ENCODE results near the gene KCNV2.

Gene KCNV2

DNA sequence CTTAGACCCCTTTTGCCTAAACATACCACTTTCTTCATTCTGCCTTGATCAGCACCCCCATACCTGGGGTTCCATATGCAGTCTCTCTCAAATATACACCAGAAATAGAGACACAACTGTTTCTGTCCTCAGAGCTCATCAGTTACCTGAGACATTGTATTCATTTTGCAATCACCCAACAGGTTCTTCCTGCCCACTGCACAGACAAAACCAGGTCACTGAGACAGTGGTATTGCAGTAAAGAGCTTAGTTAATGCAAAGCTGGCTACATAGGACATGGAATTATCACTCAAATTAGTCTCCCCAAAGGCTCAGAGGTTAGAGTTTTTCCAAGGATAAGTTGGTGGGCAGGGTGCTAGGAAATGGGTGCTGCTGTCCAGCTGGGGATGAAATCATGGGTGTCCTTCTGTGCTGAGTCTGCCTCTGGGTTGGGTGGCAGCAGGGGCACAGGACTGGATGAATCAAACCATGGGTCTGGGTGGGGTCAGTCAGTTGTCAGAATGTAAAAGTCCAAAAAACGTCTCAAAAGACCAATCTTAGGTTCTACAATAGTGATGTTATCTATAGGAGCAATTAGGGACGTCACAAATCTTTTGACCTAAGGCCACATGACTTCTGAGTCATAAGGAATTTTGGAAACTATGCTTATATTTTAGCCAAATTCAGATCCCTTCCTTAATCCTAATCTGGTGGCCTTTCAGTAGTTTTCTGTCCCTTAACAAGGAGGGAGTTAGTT is 41.0 kb downstream of the KCNV2 start:
- TF ChIP-seq, protein P1, sequence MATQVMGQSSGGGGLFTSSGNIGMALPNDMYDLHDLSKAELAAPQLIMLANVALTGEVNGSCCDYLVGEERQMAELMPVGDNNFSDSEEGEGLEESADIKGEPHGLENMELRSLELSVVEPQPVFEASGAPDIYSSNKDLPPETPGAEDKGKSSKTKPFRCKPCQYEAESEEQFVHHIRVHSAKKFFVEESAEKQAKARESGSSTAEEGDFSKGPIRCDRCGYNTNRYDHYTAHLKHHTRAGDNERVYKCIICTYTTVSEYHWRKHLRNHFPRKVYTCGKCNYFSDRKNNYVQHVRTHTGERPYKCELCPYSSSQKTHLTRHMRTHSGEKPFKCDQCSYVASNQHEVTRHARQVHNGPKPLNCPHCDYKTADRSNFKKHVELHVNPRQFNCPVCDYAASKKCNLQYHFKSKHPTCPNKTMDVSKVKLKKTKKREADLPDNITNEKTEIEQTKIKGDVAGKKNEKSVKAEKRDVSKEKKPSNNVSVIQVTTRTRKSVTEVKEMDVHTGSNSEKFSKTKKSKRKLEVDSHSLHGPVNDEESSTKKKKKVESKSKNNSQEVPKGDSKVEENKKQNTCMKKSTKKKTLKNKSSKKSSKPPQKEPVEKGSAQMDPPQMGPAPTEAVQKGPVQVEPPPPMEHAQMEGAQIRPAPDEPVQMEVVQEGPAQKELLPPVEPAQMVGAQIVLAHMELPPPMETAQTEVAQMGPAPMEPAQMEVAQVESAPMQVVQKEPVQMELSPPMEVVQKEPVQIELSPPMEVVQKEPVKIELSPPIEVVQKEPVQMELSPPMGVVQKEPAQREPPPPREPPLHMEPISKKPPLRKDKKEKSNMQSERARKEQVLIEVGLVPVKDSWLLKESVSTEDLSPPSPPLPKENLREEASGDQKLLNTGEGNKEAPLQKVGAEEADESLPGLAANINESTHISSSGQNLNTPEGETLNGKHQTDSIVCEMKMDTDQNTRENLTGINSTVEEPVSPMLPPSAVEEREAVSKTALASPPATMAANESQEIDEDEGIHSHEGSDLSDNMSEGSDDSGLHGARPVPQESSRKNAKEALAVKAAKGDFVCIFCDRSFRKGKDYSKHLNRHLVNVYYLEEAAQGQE (IDR thresholded peaks at IDR 0.05; ENCODE audit: low read depth) = no peak
- TF ChIP-seq, protein P2, sequence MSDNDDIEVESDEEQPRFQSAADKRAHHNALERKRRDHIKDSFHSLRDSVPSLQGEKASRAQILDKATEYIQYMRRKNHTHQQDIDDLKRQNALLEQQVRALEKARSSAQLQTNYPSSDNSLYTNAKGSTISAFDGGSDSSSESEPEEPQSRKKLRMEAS (IDR thresholded peaks at IDR 0.05) = no peak
- TF ChIP-seq RAD21 (IDR thresholded peaks at IDR 0.05; ENCODE audit: low read depth) (no peak), CEBPB (IDR thresholded peaks at IDR 0.05) (no peak), TAF1 (IDR thresholded peaks at IDR 0.05; ENCODE audit: low read depth) (no peak), TCF12 (IDR thresholded peaks at IDR 0.05; ENCODE audit: low read depth) (no peak), EGR1 (IDR thresholded peaks at IDR 0.05) (no peak), FOXM1 (IDR thresholded peaks at IDR 0.05; ENCODE audit: borderline replicate concordance, low read depth) (no peak), TEAD4 (IDR thresholded peaks at IDR 0.05) (no peak), NFIC (IDR thresholded peaks at IDR 0.05) (no peak), EP300 (IDR thresholded peaks at IDR 0.05; ENCODE audit: borderline replicate concordance) (no peak), ZBTB7A (IDR thresholded peaks at IDR 0.05; ENCODE audit: low read depth) (no peak), YY1 (IDR thresholded peaks at IDR 0.05; ENCODE audit: low read depth) (no peak), CREB1 (IDR thresholded peaks at IDR 0.05; ENCODE audit: low read depth) (no peak)
- TF ChIP-seq, protein P3, sequence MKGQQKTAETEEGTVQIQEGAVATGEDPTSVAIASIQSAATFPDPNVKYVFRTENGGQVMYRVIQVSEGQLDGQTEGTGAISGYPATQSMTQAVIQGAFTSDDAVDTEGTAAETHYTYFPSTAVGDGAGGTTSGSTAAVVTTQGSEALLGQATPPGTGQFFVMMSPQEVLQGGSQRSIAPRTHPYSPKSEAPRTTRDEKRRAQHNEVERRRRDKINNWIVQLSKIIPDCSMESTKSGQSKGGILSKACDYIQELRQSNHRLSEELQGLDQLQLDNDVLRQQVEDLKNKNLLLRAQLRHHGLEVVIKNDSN (IDR thresholded peaks at IDR 0.05) = no peak

DNA sequence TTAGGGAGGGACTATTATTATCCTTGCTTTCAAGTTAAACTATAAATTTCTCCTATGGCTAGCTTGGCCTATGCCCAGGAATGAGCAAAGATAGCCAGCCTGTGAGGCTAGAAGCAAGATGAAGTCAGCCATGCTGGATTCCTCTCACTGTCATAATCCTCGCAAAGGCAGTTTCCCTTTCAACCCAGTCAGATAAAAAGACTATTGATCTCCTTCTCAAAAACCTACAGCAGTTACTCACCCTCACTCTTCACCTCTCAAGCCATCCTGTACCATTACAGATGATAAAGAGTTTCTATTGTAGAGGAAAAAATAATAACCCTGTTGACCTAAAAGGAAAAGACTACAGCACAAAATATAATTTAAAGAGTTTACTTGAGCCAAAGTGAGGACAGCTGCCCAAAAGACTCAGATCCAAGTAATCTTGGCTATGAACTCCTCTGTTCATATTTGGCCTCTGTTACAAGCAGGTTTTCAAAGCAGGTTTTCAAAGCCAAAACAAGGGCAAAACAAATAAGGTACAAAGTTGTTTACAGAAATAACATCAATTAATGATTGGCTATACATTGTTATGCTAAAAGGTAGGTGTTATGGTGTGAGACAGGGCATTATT is 41.7 kb downstream of the KCNV2 start:
- TF ChIP-seq EGR1 (IDR thresholded peaks at IDR 0.05) (no peak), EP300 (IDR thresholded peaks at IDR 0.05; ENCODE audit: borderline replicate concordance) (no peak), YY1 (IDR thresholded peaks at IDR 0.05; ENCODE audit: low read depth) (no peak), FOXM1 (IDR thresholded peaks at IDR 0.05; ENCODE audit: borderline replicate concordance, low read depth) (no peak), TCF12 (IDR thresholded peaks at IDR 0.05; ENCODE audit: low read depth) (no peak), RAD21 (IDR thresholded peaks at IDR 0.05; ENCODE audit: low read depth) (no peak)
- TF ChIP-seq, protein P2 (IDR thresholded peaks at IDR 0.05) = no peak

DNA sequence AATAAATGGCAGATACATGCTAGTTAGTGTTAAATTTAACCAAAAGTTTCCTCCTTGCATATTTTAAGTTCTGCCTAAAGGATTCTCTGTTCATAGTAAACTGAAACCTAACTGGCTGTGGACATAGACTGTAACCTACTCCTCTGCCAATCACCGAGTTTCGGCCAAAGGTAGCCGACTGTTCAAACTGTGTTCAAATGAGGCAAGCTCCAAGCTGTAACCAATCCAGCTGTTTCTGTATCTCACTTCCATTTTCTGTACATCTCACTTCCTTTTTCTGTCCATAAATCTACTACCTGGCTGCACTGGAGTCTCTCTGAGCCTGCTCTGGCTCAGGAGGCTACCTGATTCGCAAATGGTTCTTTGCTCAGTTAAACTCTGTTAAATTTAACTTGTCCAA is 44.1 kb downstream of the KCNV2 start:
- TF ChIP-seq, protein P3 (IDR thresholded peaks at IDR 0.05) = no peak
- TF ChIP-seq RAD21 (IDR thresholded peaks at IDR 0.05; ENCODE audit: low read depth) = no peak
- TF ChIP-seq ZBTB7A (IDR thresholded peaks at IDR 0.05; ENCODE audit: low read depth) = no peak
- TF ChIP-seq FOXM1 (IDR thresholded peaks at IDR 0.05; ENCODE audit: borderline replicate concordance, low read depth) = no peak
- no peak for TF ChIP-seq CREB1 (IDR thresholded peaks at IDR 0.05; ENCODE audit: low read depth)
- TF ChIP-seq EP300 (IDR thresholded peaks at IDR 0.05; ENCODE audit: borderline replicate concordance) = no peak
- no peak for TF ChIP-seq YY1 (IDR thresholded peaks at IDR 0.05; ENCODE audit: low read depth)

DNA sequence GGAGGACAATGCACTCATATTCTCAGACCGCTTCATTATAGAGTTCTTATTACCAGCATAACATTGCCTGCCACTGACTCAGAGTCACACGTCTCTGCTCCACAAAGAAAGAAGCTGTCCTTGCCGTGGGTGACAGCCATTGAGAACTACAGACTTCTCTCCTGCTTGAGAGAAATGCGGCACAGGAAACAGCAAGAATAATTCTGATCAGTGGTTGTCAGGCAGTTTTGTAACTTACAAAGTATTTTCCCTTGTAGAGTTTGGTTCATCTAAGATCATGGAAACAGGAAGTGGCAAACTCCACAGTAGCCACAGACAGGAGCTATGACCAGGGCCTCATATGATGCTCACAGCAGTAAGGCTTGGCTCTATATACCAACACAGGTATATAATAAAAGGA is 47.0 kb downstream of the KCNV2 start:
- TF ChIP-seq YY1 (IDR thresholded peaks at IDR 0.05; ENCODE audit: low read depth) (no peak), EGR1 (IDR thresholded peaks at IDR 0.05) (no peak), RAD21 (IDR thresholded peaks at IDR 0.05; ENCODE audit: low read depth) (no peak), TEAD4 (IDR thresholded peaks at IDR 0.05) (no peak), CEBPB (IDR thresholded peaks at IDR 0.05) (no peak), NFIC (IDR thresholded peaks at IDR 0.05) (no peak), FOXM1 (IDR thresholded peaks at IDR 0.05; ENCODE audit: borderline replicate concordance, low read depth) (no peak), CREB1 (IDR thresholded peaks at IDR 0.05; ENCODE audit: low read depth) (no peak), TAF1 (IDR thresholded peaks at IDR 0.05; ENCODE audit: low read depth) (no peak), TCF12 (IDR thresholded peaks at IDR 0.05; ENCODE audit: low read depth) (no peak), ZBTB7A (IDR thresholded peaks at IDR 0.05; ENCODE audit: low read depth) (no peak), EP300 (IDR thresholded peaks at IDR 0.05; ENCODE audit: borderline replicate concordance) (no peak)
- TF ChIP-seq, protein P3 (IDR thresholded peaks at IDR 0.05) = no peak
- TF ChIP-seq, protein P2 (IDR thresholded peaks at IDR 0.05) = no peak
- TF ChIP-seq, protein P1 (IDR thresholded peaks at IDR 0.05; ENCODE audit: low read depth) = no peak
